Spleen (tissue), 11 donors: ENCODE results near the gene ULK2. TPM values are rescaled to one million over a fixed set of nuclear protein-coding genes. Genes with fewer than 3 reads are reported as not detected.

Experiments used
- DNase-seq: peaks from one replicate; pipeline ENCODE4 v3.0.0-alpha.2; 2020
- H3K27ac ChIP-seq, 8 donors: fragments of 200-600 bp; sonication (generic) in 7 of 8; 1 replicate in 4 of 8; 2 replicates in 4 of 8; pipeline versions ENCODE4 v1.5.0 to v1.8.0; 2016 to 2021; ENCODE audit warnings: inconsistent platforms in 4 of 8, mild to moderate bottlenecking in 4 of 8, moderate library complexity in 1 of 8
- H3K27me3 ChIP-seq, 7 donors: fragments of 200-600 bp; sonication (generic) in 6 of 7; replicated peaks in 1 of 7; 1 replicate in 4 of 7; 2 replicates in 3 of 7; pipeline versions ENCODE4 v1.5.0 to v1.8.0; 2016 to 2021; ENCODE audit warnings: inconsistent platforms in 3 of 7, mild to moderate bottlenecking in 1 of 7
- H3K36me3 ChIP-seq, 6 donors: fragments of 200-600 bp; sonication (generic) in 5 of 6; 1 replicate in 4 of 6; 2 replicates in 2 of 6; pipeline versions ENCODE4 v1.5.0 to v1.8.0; 2016 to 2021; ENCODE audit warnings: inconsistent platforms in 2 of 6
- H3K4me1 ChIP-seq, 6 donors: fragments of 200-600 bp; sonication (generic) in 5 of 6; 1 replicate in 3 of 6; 2 replicates in 3 of 6; pipeline versions ENCODE4 v1.5.0 to v1.8.0; 2016 to 2021; ENCODE audit warnings: inconsistent platforms in 3 of 6
- H3K4me3 ChIP-seq, 8 donors: fragments of 200-600 bp; sonication (generic) in 7 of 8; 1 replicate in 4 of 8; 2 replicates in 4 of 8; pipeline versions ENCODE4 v1.5.0 to v1.8.0; 2016 to 2021; ENCODE audit warnings: inconsistent platforms in 4 of 8, mild to moderate bottlenecking in 4 of 8, moderate library complexity in 2 of 8
- H3K9me3 ChIP-seq, 8 donors: fragments of 200-600 bp; sonication (generic) in 7 of 8; 1 replicate in 4 of 8; 2 replicates in 4 of 8; pipeline versions ENCODE4 v1.5.0 to v1.8.0; 2016 to 2021; ENCODE audit warnings: inconsistent platforms in 4 of 8
- POLR2A ChIP-seq, 3 donors: fragments of 450-650 bp; IDR thresholded peaks; one replicate each; pipeline ENCODE4 v1.5.1; 2017; ENCODE audit warnings: antibody characterized with exemption in 3 of 3, mild to moderate bottlenecking in 1 of 3
- POLR2AphosphoS5 ChIP-seq, 3 donors: sonication (generic); formaldehyde crosslinking; IDR thresholded peaks; one replicate each; pipeline ENCODE4 v1.5.1; 2017; ENCODE audit warnings: antibody characterized with exemption in 3 of 3
- WGBS, 5 donors: extraction: QIAGEN DNeasy Blood & Tissue Kit in 3 of 5; methylation state at CpG; one replicate each; pipeline versions ENCODE4 v1.1.5 to v1.1.7; 2013 to 2018; 5-methylcytosine and 5-hydroxymethylcytosine counted together
- intact Hi-C: fragments of 100-400 bp; cut with DNase I; formaldehyde crosslinking; loops from one replicate; pipeline ENCODE4 v1.15.0; 2023; ENCODE audit warnings: low total_unique reads
- polyA plus RNA-seq, 3 donors: library from polyadenylated mRNA; stranded (reverse); fragments of 200-250 nt; gene quantifications; one replicate each; pipeline ENCODE4 v1.2.1, GENCODE V29; 2013
- total RNA-seq, 7 donors: library from RNA; depleted of rRNA in 3 of 7; stranded (reverse); fragments of >200 nt in 3 of 7; fragmentation: NEBNext Ultra II Directional in 4 of 7; extraction: Animal tissue kit (Norgen Biotek cat#: 25700) in 4 of 7; gene quantifications; one replicate each; pipeline versions ENCODE4 v1.1.0 to v1.2.1, GENCODE V29; 2016 to 2021
- TF ChIP-seq, protein P1 (sequence below), 11 experiments: fragments of 200-600 bp in 7 of 11; fragments of 450-650 bp in 4 of 11; sonication (generic) in 4 of 11; IDR thresholded peaks in 8 of 11; conservative IDR thresholded peaks in 3 of 11; 1 replicate in 7 of 11; 2 replicates in 4 of 11; pipeline versions ENCODE4 v1.4.0 to v1.8.0; 2016 to 2021; ENCODE audit warnings: antibody characterized with exemption in 11 of 11, inconsistent platforms in 4 of 11, mild to moderate bottlenecking in 1 of 11
- donor health status: healthy with polysubstance abuse.
- donor health status: DM: no; HTN: no; CAD: no; lungs with moderate emphysema.
- donor health status: DM: no; HTN: no; CAD: no.
- donor health status: Bipolar disorder and iron deficiency.
- donor health status: healthy.
- donor health status: DM: no; HTN: no; CAD: no.
- donor health status: DM: yes; HTN: yes; CAD: no.

Gene ULK2
- total and polyA plus RNA-seq, 10 donors = 2.7 to 20.9 (median 14.0) TPM

- TF ChIP-seq POLR2AphosphoS5 (IDR thresholded peaks at IDR 0.05) = peak; percentile 68 to 74 (median 74)
- TF ChIP-seq, protein P1, sequence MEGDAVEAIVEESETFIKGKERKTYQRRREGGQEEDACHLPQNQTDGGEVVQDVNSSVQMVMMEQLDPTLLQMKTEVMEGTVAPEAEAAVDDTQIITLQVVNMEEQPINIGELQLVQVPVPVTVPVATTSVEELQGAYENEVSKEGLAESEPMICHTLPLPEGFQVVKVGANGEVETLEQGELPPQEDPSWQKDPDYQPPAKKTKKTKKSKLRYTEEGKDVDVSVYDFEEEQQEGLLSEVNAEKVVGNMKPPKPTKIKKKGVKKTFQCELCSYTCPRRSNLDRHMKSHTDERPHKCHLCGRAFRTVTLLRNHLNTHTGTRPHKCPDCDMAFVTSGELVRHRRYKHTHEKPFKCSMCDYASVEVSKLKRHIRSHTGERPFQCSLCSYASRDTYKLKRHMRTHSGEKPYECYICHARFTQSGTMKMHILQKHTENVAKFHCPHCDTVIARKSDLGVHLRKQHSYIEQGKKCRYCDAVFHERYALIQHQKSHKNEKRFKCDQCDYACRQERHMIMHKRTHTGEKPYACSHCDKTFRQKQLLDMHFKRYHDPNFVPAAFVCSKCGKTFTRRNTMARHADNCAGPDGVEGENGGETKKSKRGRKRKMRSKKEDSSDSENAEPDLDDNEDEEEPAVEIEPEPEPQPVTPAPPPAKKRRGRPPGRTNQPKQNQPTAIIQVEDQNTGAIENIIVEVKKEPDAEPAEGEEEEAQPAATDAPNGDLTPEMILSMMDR (IDR thresholded peaks at IDR 0.05 in 8 of 11, conservative IDR thresholded peaks at IDR 0.05 in 3 of 11) = no peak
- Histone ChIP-seq H3K36me3 (no peaks in the 10 kb centered on the region), H3K27me3 (no peaks in the 10 kb centered on the region), H3K4me1 (peaks cover 0 to 29% (median 13%) of the 10 kb centered on the region in 6 donors), H3K4me3 (no peak overlapping the region), H3K9me3 (no peaks in the 10 kb centered on the region), H3K27ac (peak overlapping the region in 6 of 8 donors; percentile 27 to 78 (median 62))
- 10 to 32% (median 17%) methylated on average over 11 to 13 of the region's 13 CpGs for WGBS, 5 donors
- peak; percentile 88 for DNase-seq
- intact Hi-C loops = no loop called here
Measured at GRCh38 chr17:19876529-19877161, 8.9 kb upstream of the ULK2 start.

DNA sequence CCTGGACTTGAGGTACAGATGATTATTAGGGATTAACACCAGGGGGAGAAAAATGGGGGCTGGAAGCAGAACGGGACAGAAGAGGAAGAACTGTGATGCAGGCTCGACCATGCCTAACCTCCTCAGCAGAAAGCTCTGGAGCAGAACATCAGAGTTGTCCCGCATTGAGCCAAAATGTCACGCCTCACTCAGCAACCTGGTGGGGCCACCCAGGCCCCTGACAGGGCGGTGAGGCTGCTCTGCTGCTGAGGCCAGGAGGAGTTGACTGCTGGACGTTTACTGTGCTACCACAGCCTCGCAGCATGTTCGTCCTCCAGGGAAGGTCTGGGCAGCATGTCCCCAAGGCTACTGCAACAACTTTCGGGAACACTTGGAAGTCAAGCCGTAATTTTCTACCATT is 6.5 kb upstream of the ULK2 start:
- H3K27me3 ChIP-seq = no peaks in the 10 kb centered on the region
- no peak for DNase-seq
- H3K4me1 ChIP-seq = peaks cover 0 to 29% (median 13%) of the 10 kb centered on the region in 6 donors

GRCh38 chr17:19873346-19873745 is 5.6 kb upstream of the ULK2 start:
- H3K9me3 ChIP-seq = no peaks in the 10 kb centered on the region
- H3K27ac ChIP-seq = peak overlapping the region in 1 of 8 donors; percentile 9
- H3K4me3 ChIP-seq = no peak overlapping the region
- 67 to 81% (median 78%) methylated on average over 3 of the region's 3 CpGs for WGBS, 5 donors
- no peak for DNase-seq
- peaks cover 0 to 30% (median 13%) of the 10 kb centered on the region in 6 donors for H3K4me1 ChIP-seq
- intact Hi-C loops = no loop called here
- peaks cover 0 to 2% (median 0%) of the 10 kb centered on the region in 7 donors for H3K27me3 ChIP-seq
- TF ChIP-seq POLR2A (IDR thresholded peaks at IDR 0.05) (no peak), POLR2AphosphoS5 (IDR thresholded peaks at IDR 0.05) (no peak)
- TF ChIP-seq, protein P1 (IDR thresholded peaks at IDR 0.05 in 8 of 11, conservative IDR thresholded peaks at IDR 0.05 in 3 of 11) = no peak
- H3K36me3 ChIP-seq = no peaks in the 10 kb centered on the region

More for the DNA sequence above, 6.5 kb upstream of the ULK2 start:
- Histone ChIP-seq H3K4me3 (no peak overlapping the region), H3K36me3 (no peaks in the 10 kb centered on the region), H3K9me3 (no peaks in the 10 kb centered on the region), H3K27ac (no peak overlapping the region)
- TF ChIP-seq, protein P1 (IDR thresholded peaks at IDR 0.05 in 8 of 11, conservative IDR thresholded peaks at IDR 0.05 in 3 of 11) = no peak
- TF ChIP-seq POLR2A (IDR thresholded peaks at IDR 0.05) = no peak
- no peak for TF ChIP-seq POLR2AphosphoS5 (IDR thresholded peaks at IDR 0.05)
- intact Hi-C loops = no loop called here
- WGBS, 5 donors = 79 to 87% (median 83%) methylated on average over 10 of the region's 10 CpGs

GRCh38 chr17:19868079-19868395 is 301 bp upstream of the ULK2 start:
- TF ChIP-seq, protein P1 (IDR thresholded peaks at IDR 0.05 in 8 of 11, conservative IDR thresholded peaks at IDR 0.05 in 3 of 11) = no peak
- no peak for TF ChIP-seq POLR2AphosphoS5 (IDR thresholded peaks at IDR 0.05)
- no peak for TF ChIP-seq POLR2A (IDR thresholded peaks at IDR 0.05)
- WGBS, 5 donors = 48 to 100% (median 54%) methylated on average over 1 to 23 of the region's 23 CpGs
- H3K4me3 ChIP-seq = peak overlapping the region in 7 of 8 donors; percentile 63 to 93 (median 75)
- peaks cover 0 to 29% (median 20%) of the 10 kb centered on the region in 6 donors for H3K4me1 ChIP-seq
- intact Hi-C loops = no loop called here
- peaks cover 0 to 6% (median 0%) of the 10 kb centered on the region in 6 donors for H3K36me3 ChIP-seq
- peaks cover 0 to 19% (median 0%) of the 10 kb centered on the region in 7 donors for H3K27me3 ChIP-seq
- peak overlapping the region; percentile 60 to 90 (median 85) for H3K27ac ChIP-seq
- H3K9me3 ChIP-seq = no peaks in the 10 kb centered on the region
- no peak for DNase-seq
